HTERT RPE-1 (cell line): ENCODE results near the gene AFMID.

Experiments used
- in situ Hi-C: fragments of 300-500 bp; cut with MboI; formaldehyde crosslinking; loops from 4 replicates; pipeline ENCODE4 v1.14.3; 2020; ENCODE audit warnings: low sequenced_read_pairs

Gene AFMID

GRCh38 chr17:78236362-78237127 lies 49.4 kb downstream of the AFMID start:
- in situ Hi-C loops = no loop called here

- in situ Hi-C loops = no loop called here
These were observed 50.3 kb downstream of the AFMID start for GRCh38 chr17:78237401-78238012.

DNA sequence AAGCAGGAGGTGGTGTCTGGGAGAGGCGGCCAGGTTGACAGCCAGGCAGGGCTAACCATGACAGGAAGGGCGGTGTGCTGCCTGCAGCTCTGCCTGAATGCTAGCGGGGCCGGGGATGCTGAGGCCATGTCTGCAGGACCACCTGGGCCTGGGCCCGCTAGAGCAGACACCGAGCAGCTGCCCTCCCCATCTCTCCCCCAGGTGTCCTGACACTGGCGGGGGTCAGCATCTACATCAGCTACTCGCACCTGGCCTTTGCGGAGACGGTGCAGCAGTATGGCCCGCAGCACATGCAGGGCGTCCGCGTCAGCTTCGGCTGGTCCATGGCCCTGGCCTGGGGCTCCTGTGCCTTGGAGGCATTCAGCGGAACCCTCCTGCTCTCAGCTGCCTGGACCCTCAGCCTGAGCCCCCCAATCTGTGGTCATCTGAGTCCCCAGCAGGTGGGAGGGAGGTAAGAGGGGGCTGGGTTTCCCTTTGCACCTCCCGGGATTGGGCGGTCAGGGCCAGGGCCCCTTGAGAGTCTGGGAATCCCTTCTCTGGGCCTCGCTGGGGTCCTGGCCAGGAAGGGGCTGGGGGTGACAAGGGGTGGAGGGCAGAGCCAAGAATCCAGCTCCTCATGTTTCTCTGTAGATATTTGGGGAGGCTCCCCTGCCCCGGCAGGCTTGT lies 51.8 kb downstream of the AFMID start:
- in situ Hi-C loops = no loop called here

DNA sequence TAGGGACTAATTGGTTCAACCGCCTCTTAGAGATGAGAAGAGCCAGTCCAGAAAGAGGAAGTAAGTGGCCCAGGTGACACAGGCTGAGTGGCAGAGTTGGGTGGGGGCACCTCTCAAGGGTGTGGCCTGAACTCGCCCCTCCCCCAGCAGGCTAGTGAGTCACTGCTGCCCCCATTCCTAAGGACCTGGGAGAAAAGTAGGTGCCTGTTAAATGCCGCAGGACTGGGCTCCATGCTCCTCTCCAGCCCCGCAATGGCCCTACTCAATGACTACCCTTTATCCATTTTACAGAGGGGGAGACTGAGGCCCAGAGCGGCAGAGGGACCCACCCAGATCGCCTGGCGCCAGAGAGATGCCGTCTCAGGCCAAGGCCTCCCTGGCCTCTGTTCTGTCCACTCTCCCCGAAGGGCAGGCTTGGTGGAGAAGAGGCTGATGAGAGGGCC lies 52.3 kb downstream of the AFMID start:
- in situ Hi-C loops = no loop called here

GRCh38 chr17:78240012-78240655 lies 53.0 kb downstream of the AFMID start:
- in situ Hi-C loops = no loop called here

DNA sequence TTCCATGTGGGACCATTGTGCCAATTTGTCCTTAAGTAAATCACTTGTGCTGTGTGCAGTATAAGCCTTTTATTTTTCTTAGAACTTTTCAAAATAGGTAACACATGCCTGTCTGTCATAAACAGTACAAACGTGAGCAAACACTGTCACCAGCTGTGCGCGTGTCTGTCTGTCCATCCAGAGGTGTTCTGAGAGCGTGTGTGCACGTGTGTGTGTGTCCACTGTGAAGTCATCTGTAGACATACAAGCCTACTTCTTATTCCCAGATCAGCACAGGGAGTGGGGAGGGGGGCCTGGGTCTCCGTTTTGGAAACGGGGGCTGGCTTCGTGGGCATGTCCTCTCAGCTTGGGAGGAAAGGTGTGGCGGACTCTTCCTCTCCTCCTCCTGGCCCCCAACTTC lies 53.7 kb downstream of the AFMID start:
- in situ Hi-C loops = no loop called here

GRCh38 chr17:78241277-78242023 lies 54.3 kb downstream of the AFMID start:
- in situ Hi-C loops = no loop called here

DNA sequence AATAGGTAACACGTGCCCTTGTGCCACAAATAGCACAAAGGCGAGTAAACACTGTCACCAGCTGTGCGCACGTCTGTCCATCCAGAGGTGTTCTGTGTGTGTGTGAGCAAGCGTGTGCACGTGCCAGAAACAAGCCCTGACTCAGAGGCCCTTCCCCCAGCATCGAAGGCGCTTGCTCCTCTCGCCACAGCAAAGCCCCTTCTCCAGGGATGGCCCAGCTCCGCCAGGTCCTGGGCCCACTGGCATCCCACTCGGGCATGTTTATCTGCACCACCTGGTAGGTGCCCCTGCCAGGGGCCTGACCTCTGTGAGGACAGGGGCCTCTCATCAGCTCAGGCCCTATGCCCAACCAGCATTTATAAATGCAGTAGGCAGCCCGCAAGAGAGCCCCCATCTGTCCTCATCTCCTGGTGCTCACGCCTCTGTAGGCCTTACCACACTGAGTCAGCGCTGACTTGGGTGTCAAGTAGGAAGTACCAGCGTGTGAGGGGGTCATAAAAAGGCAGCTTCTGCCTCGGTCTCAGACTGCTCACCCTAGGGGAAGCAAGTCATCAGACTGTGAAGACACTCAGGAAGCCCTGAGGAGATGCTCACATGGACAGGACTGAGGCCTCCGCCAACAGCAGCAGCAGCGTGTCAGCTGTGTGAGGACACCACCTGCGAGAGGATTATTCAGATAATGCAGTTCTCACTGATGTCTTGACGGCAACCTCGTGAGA lies 55.0 kb downstream of the AFMID start:
- in situ Hi-C loops = no loop called here

DNA sequence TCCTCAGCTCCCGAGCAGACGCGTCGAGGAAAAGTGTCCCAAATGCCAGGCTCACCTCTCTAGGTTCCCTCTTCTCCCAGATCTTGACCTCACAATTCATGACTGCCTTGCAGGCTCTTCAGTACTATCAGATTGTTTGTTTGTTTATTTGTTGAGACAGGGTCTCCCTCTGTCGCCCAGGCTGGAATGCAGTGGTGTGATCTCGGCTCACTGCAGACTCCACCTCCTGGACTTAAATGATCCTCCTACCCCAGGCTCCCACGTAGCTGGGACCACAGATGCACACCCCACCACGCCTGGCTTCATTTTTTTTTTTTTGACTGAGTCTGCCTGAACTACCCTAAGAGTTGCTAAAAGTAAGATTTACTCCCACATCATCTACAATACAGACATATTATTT lies 60.1 kb downstream of the AFMID start:
- in situ Hi-C loops = no loop called here

DNA sequence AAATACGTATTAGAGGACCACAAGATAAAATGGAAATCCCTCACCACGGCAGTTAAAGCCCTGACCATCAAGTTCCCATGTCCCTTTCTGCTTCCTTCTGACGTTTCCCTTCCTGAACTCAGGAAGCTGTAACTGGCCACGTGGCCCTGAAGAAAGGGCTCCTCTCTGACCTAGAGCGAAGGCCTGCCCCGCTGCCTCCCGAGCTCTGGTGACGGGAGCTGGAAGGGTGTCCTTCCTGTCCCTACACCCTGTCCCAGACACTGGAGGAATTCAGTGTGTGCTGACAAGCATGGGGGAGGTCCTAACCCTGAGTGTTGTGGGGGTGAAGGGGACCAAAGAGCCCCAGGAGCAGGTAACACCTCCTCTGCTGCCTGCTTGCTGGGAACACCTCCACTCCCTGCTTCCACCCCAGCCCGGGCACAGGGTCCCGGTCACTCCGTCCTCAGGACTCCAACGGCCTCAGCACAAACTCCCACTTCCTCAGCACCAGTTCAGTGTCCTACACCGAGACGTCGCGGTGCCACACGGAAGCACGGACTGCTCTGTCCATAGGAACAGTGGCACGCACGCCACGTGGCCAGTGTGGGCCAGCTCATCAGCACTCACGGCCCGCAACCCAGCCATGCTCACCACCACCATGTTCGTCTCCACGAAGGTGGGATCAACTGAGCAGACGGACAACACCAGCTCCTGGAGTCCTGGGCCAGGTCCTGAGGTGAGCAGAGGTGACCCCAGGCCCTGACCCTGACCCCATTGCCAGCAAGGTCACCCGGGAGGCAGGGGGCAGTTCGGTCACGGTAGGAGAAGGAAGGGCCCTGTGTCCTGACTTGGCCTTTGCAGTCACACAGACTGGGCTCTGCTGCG lies 61.1 kb downstream of the AFMID start:
- in situ Hi-C loops = no loop called here

- in situ Hi-C loops = no loop called here
These were observed 62.1 kb downstream of the AFMID start for GRCh38 chr17:78249074-78249817.

- in situ Hi-C loops = no loop called here
These were observed 63.0 kb downstream of the AFMID start for GRCh38 chr17:78249818-78250806.

DNA sequence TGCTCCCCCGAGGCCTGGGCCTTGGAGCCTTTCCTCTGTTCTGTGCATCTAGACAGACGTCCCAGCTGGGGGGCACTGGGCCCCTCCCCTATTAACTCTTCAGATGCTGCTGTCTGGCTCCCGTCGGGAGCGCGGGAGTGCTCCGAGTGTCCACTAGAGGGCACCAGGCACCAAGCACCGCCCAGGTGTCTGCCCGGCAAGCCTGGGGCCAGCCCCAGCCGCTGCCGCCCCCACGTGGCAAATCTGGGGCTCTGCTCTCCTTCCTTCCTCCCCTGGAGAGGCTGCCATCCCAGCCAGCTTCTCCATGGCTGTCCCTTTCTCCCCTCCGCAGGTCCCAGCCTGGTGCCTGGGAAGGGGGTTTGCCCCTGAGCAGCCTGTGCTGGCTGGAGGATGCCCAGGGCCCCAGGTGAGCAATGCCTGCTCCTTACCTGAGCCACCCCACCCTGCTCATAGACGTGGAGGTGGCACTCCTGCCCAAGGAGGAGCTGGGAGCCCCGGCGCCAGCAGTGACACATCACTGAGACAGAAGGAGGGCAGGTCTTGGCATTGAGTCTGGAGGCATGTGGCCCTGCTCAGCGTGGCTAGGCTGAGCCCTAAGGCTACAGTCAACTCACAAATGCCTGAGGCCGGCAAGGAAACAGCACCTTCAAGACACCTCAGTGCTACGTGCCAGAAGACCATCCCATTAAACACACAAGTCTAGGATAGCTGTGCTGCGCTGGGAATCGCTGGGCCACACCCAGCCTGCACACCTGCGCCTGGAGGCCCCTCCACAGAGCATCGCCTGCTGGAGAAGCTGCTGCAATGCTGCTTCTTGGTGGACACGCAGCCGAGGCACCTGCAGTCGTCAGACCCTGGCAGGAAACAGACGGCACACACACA lies 64.0 kb downstream of the AFMID start:
- in situ Hi-C loops = no loop called here

- in situ Hi-C loops = no loop called here
These were observed 64.6 kb downstream of the AFMID start for GRCh38 chr17:78251773-78252103.

DNA sequence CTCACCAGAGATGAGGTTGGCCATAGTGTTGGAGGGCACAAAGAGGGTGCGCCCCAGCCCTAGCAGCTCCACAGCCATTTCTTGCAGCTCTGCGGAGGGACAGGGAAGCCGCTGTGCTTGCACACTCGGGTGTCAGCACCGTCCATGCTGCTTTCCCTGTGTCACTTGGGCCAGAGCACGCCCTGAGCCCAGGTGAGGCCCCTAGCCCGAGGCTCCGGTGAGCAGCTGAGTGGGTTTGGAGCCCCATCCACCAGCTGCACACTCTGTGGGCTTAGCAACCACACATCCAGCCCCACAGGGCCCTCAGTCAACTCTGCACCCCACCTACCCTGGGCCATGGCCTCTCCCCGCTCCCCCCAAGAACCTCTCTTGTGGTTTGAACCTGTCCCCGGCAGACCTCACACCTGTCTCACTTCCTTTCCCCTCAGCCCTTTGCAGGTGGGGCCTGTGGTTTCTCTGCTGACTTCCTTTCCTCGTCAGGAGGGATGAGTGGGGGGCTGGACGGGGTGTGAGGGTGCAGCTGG lies 65.0 kb downstream of the AFMID start:
- in situ Hi-C loops = no loop called here
